ENCODE measurements around the gene FUBP3.
"Not testable (repeated sequence)": the region's sequence is repeated elsewhere in the genome, so short reads cannot be mapped to it uniquely, and the experiment has no call there.

FUBP3 gene

DNA sequence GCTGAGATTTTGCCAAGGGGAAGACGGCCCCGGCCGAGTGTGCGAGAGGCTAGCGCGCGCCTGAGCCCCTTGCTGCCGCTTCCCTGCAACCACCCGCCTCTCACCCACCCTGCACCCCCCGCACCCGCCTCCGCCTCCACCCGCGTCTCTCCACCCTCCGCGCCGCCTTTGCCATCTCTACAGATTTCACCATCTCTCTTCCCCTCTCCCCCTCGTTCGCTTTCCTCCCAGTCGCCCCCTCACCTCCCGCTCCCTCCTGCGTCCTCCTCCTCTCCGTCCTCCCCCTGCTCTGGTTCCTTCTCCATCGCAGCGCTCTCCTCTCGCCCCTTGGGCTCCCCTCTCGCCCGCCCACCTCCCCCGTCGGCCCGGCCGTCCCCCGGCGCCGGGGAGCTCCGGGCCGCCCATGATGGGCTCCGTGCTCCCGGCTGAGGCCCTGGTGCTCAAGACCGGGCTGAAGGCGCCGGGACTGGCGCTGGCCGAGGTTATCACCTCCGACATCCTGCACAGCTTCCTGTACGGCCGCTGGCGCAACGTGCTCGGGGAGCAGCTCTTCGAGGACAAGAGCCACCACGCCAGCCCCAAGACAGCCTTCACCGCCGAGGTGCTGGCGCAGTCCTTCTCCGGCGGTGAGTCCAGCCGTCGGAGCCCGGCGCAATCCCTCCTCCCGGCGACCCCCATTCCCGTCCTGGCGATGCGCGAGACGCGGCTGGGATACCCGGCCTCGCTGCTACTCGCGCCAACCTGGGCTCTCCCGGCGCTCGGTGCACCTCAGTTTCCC is 85.1 kb downstream of the FUBP3 start, which contains the start of gene PRDM12:
TSS of gene PRDM12 (plus strand) at position 344 of the 778 bp plus-strand sequence. CDS start at position 404, 60 bp downstream.
- no peak for DNase-seq

DNA sequence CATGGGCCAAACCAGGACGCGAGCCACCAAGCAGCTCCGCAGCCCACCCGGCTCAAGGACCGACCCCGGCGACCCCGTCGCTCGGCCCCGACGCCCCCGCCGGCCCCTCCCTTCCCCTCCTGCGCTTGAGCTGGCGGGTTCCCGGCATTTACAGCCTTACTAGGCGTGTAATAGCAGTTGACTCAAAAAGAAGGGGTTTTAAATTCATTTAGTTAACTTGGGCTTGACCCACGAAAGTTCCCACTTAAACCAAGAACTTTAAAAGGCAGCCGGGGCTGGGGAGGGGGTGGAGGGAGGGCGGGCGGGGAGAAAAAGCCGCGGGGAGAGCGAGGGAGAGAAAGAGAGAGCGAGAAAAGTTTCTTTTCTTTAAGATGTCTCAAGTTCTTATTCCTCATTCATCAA is 85.7 kb downstream of the FUBP3 start:
- DNase-seq: no peak

DNA sequence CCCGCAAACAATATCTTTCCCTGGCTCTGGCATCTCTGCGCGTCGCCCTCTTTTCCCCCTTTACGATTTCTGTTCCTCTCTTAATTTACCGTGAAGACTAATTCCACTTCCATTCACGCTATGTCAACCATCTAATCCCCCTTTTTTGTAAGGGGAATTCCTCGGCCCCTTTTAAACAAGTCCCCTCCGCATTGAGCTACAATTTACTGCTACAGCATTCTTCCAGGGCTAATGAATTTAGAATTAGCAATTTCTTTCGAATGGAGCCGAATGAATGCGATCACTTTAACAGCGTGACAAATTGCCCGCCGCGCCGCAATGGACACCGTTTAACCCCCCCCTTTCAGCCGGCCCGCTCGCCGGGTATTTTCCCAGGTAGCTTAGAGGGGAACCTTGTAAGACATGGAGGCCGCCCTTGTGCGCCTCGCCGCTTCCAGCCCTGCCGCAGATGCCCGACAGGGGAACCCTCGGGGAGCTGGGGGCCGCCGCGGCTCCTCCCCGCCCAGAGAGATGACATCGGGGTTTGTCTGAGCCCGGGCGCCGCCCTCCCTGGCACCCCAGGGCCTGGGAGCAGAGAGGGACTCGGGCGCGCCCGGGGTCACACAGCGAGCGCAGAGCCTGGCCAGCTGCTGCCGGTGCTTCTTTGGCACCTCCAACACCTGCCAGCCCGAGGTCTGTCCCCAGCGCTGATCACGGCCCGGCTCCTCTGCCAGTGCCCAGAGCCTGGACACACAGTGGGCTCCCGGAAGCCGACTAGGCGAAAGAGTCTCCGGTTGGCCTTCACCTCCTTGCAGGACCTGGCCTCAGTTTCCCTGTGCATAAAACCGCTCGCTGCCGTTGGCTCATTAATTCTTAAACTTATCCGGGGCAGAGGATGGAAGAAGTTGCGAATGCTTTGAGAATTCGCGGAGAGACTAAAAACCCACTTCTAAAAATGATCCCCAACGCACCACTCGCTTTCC is 86.3 kb downstream of the FUBP3 start:
- no peak for DNase-seq

DNA sequence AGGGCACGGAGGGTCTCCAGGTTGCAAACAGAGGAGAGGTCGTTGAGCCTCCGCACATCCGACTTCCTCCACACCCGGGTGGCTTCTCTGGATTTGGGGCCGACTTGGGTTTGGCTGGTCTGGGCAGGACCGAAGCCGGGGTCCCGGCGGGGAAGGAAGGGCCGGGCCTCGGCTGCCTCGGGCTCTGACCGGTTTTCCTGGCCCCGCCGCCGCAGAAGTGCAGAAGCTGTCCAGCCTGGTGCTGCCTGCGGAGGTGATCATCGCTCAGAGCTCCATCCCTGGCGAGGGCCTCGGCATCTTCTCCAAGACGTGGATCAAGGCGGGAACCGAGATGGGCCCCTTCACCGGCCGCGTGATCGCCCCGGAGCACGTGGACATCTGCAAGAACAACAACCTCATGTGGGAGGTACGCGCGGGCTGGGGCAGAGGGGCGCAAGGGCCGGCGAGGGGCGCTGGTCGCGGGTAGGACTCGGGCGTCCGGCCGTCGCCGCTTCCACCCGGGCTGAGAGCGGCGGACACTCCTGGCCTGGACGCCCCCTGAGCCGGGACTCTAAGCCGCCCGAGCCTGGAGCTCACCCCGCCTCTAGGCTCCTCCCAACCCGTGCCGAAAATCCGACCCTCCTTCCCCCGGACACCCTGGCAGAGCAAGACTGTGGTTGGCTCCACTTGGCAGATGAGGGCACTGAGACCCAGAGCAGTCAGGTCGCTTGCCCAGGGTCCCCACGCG is 87.2 kb downstream of the FUBP3 start:
- no peak for DNase-seq

DNA sequence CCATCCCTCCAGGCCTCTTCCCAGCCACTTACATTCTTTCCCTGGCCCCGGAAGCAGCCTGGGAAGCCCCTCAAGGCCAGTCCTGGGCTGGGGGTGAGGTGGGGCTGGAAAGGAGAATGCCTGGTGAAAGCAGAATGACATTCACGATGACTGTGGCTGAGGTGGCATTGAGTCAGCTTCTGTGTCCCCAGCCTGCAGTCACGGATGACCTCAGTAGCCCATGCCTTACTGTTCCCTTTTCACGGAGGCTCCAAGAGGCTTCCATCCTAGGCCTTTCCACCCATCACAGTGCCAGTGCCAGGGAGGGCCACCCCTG is 87.7 kb downstream of the FUBP3 start:
- no peak for DNase-seq

DNA sequence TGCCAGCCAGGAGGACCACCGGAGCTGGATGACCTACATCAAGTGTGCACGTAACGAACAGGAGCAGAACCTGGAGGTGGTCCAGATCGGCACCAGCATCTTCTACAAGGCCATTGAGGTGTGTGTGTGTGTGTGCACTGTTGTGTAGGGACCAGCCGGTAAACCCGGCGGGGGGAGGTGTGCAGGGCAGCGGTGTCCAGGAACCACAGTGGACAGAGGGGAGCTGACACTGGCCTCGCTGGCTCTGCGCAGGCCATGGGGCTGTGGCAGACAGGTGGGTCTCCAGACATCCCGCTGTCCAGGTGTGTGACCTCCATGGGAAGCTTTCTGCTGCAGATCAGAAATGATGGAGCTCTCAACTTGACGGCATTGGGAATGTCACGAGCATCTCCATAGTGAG is 88.8 kb downstream of the FUBP3 start:
- no peak for DNase-seq

DNA sequence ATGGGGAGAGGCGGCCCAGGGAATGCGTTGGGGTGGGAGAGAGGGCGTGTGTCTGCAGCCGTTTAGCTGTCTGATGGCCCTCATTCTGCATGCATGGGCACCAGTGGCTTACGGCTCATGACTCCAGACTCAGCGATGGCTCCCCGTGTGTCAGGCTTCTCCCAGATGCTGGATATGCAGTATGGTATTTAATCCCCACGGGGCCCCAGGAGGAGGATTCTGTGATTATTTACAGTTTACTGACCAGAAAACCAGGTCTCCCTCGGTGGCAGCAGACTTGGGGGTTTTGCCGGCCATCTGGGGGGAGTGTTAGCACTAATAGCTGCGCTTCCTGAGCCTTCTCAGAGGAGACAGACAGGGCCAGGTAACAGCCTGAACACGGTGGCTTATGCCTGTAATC is 89.3 kb downstream of the FUBP3 start:
- no peak for DNase-seq

DNA sequence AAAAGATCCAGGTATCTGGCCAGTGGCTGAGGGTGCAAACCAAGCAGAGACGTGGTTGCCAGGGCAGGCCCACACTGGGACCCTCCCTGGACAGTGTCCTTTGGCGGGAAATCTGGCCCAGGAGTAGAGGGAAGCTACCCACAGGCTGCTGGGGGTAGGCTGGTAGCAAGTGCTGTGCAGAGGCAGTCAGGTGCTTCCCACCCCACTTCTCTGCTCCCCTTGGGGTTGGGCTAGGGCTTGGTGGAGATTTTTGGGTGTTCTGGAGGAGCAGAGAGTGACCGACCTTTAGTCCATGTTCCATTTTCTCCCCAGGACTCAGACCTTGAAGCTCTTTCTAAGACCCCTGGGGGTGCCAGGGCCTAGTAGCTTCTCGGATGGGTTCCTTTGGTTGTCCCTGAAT is 90.6 kb downstream of the FUBP3 start:
- DNase-seq: no peak

DNA sequence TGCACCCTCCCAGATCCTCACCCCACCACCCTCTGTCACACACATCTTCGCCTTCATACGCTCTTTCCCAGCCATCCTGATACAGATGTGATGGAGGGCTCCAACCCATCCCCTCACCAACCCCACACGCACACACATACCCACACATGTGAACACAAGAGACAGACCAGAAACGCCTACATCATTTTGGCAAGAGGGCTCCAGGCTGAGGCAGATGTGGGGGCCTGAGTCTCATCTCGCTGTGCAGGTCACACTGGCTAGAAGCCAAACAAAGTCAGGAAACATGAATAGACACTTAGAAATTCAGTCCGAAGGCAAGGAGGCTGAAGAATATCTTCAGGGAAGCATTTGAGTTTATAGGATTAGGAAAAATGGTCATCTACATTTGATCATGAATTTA is 91.3 kb downstream of the FUBP3 start:
- no peak for DNase-seq

DNA sequence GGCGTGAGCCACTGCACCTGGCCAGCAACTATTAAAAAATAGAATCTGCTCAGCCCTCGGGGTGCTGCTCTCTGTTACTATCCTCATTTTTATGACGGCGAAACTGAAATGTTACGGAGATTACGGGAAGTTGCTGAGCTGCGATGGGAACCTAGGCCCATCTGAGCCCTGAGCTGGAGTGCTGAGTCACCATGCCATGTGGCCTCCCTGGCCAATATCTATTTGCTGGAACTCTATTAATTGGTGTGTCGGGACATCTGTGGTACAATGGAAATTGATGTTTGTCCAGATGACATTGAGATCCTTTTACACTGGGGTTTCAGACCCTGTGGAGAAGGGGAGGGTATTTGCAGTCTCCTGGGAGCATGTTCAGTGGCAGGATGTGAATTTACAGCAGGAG is 93.1 kb downstream of the FUBP3 start:
- DNase-seq: no peak

DNA sequence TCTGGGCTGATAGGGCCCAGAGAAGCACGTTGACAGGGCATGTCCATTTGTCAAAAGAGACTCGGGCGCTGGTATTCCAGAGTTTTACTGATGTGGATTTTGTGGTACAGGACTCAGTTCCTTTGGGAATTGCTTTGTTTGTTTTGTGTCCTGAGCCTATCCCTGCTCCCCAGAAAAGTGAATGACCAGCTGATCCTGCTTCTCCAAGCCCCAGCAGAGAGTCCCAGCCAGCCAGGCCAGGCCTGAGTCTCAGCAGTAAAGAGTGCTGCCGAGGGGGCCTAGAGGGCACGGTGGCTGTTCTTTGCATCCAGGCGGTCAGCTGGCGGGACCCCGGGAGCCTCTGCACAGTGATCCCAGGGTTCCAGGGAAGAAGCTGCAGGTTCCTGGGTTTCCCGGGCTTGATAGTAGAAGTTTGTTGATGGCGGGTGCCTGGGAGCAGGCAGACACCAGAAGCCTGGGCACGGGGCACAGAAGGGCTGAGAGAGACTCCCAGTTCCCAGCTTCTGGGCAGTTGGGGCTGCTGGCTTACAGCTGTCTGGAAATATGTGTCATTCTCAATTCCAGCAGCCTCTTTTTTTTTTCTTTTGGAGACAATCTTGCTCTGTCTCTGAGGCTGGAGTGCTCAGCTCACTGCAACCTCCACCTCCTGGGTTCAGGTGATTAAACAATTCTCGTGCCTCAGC is 93.7 kb downstream of the FUBP3 start:
- DNase-seq: no peak

DNA sequence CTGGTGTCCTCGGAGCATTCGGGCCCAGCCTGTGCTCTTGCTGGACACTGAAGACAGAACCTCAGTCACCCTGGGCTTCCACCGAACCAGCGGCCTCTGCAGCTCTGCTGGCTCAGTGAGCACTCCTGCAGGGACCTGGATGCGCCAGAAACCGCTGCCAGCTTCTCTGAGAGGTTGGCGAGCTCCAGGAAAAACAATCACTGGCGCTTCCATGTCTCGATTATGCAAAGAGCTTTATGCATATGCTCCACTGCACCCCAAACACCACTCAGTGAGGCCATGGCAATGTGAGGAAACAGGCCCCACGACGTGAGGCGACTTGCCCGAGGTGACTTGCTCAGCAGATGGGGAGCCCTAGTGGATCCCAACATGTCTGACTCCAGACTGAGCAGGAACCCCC is 96.0 kb downstream of the FUBP3 start:
- no peak for DNase-seq

DNA sequence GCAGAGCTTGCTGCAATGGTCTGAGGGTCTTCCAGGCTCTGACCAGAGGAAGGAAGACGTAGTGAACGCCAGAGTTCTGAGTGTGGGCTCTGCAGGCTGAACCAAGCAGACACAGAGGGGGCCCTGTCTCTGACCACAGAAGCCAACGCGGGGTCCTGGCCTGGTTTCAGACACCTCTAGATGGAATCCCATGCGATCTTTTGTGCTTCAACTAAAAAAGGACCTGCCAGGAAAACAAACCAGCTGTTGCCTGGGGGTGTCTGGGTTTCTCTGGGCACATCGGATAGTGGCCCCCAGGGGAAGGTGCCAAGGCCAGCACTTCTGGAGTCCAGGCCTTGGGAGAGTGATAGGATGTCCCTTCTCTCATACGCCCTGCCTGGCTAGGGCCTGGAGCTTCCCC is 97.9 kb downstream of the FUBP3 start:
- DNase-seq: no peak

DNA sequence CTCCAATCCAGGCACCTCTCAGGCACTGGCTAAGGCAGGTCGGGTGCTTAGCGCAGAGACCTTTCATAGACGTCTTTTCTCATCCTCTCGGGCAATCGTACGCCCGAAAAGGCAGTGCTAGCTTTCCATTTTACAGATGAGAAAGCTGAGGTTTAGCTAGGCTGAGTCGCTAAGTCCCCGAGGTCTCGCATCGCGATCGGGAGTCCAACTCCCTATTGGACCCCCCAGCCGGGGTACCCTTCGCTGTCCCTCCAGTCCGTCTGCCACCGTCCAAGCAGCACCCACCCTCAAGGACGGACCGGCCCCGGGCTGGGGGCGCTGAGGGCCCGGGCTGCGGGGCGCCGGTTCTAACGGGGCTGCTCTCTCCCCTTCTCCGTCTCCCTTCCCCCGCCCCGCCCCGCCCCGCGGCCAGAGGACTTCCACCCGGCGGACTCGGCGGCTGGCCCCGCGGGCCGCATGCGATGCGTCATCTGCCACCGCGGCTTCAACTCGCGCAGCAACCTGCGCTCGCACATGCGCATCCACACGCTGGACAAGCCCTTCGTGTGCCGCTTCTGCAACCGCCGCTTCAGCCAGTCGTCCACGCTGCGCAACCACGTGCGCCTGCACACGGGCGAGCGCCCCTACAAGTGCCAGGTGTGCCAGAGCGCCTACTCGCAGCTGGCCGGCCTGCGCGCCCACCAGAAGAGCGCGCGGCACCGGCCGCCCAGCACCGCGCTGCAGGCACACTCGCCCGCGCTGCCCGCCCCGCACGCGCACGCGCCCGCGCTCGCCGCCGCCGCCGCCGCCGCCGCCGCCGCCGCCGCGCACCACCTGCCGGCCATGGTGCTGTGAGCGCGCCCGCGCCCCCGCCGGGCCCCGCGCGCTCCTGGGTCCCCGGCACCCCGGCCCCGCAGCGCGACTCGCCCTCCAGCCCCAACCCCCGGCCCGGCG is 101.7 kb downstream of the FUBP3 start:
- DNase-seq: peak in 1 of 2 experiments; percentile 35

DNA sequence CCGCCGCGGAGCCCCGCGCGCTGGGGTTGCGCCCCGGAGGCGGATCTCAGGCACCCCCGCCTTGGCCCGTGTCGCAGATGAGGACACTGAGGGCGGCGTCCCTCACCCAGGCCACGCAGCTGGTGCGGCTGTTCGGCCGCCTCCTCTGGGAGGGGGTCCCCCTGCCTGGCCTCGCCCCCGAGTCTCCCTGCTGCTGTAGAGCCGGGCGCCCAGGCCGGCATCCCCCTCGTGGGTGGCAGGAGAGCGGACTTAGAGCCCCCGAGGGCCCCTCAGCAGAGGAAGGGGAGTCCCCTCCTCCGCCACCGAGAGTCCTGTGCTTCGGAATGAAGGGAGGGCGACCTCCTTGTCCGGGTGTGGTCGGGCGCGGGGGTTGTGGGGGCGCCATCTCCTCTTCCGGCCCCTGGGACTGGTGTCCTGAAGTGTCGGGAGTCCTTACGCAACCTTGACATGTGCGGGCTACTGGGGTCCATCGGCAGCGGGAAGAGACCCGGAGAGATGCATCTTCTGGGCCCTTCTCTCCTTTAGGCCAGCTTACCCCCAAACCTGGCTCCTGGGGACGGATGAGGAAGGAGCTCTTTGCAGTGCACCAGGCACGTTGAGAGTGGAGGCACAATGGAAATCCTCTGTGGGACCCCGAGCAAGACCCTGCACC is 102.5 kb downstream of the FUBP3 start:
- DNase-seq: no peak

DNA sequence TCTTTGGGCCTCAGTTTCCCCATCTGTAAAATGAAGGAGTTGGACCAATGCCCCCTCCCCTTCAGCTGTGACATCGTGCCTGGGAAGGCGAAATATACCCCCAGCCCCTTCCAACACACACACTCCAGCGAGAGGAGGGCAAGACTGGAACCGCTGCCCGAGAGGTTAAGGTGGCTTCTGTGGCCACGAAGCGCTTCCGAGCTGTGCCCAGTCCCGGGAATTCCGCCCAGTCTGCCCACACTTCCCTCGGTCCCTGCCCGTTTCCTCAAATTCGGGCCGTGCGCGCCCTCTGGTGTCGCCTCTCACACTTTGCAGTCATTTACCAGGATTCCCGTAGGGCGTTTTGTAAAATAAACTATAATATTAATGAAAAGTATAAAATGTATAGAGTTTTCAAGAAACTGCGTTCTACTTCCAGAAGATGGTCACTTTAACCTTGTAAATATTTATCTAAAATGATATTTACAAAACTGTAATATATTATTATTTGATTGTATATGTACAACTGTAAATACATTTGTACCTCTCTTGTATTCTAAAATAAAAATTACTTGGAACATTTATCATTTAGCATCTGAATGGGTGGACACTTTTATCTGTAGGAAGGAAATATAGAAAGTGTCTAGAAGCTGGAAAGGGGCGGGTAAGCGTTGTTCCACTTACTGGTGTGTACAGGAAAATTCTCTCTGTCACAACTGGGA is 103.2 kb downstream of the FUBP3 start:
- DNase-seq: peak in 1 of 2 experiments; percentile 49

DNA sequence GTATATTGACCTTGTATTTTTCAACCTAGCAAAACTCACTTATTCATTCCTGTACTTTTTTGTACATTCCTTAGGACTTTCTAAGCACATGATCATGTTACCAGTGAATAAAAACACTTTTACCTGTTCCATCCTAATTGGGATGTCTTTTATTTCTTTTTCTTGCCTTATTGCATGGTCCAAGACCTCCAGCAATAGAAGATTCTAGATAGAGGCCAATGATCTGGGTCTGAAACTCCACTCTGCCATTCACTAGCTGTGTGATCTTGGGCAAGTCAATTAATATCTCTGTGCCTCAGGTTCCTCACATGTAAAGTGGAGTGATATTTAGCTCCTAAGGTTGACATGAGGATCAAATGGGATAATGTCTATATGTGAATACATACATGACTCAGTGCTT is 105.7 kb downstream of the FUBP3 start:
- DNase-seq: no peak

DNA sequence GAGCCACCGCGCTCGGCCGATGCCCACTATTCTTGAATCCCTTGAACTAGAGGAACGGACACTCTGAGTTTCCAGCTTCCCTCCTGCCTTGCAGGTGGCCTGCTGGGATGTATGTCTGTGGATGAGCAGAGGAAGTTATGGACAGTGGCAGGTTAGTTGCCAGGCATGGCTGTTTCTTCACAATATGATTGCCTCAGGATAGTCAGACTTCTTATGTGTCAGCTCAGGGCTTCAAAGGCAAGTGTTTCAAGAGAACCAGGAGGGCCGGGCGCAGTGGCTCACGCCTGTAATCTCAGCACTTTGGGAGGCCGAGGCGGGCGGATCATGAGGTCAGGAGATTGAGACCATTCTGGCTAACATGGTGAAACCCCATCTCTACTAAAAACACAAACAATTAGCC is 106.6 kb downstream of the FUBP3 start:
- DNase-seq: not testable (repeated sequence)

DNA sequence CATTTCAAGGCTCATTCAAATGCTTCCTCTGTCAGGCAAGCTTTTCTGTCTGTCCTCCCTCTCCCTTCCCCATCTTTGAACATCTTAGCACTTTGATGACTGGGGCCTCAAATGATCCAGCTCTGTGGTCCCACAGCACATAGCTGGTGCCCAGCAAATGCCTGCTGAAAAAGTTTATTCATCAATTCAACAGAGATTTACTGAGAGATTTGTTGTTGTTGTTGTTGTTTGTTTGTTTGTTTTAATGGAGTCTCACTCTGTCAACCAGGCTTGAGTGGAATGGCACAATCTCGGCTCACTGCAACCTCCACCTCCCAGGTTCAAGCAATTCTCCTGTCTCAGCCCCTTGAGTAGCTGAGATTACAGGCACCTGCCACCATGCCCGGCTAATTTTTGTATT is 108.2 kb downstream of the FUBP3 start:
- no peak for DNase-seq

Data from cerebellar nuclear complex (tissue), 1 donor.